Smooth muscle cell (in vitro differentiated cells): ENCODE data around the gene CAPG. TPM values are rescaled to one million over a fixed set of nuclear protein-coding genes. Genes with fewer than 3 reads are reported as not detected.

ENCODE experiments used
- DNase-seq: peaks from one replicate; lab custom pipeline; 2025; ENCODE audit not compliant: unreplicated experiment; lab: John Stamatoyannopoulos, UW
- H2AFZ ChIP-seq: fragments of 200-600 bp; sonication (generic); 2 replicates; pipeline ENCODE4 v1.6.0; 2016; ENCODE audit warnings: antibody characterized with exemption, low read depth, mild to moderate bottlenecking
- H3F3A ChIP-seq: fragments of 200-600 bp; sonication (generic); 2 replicates; pipeline ENCODE4 v1.6.0; 2017; ENCODE audit warnings: antibody characterized with exemption, low read depth
- H3K27ac ChIP-seq: fragments of 200-600 bp; sonication (generic); 2 replicates; pipeline ENCODE4 v1.5.1; 2016; ENCODE audit warnings: low read depth, mild to moderate bottlenecking
- H3K27me3 ChIP-seq: fragments of 200-600 bp; sonication (generic); 2 replicates; pipeline ENCODE4 v1.6.1; 2016; ENCODE audit warnings: low read depth, mild to moderate bottlenecking
- H3K36me3 ChIP-seq: fragments of 200-600 bp; sonication (generic); 2 replicates; pipeline ENCODE4 v1.5.1; 2016; ENCODE audit warnings: low read depth
- H3K4me1 ChIP-seq: fragments of 200-600 bp; sonication (generic); 2 replicates; pipeline ENCODE4 v1.5.1; 2016; ENCODE audit warnings: low read depth
- H3K4me2 ChIP-seq: fragments of 200-600 bp; sonication (generic); 2 replicates; pipeline ENCODE4 v1.6.0; 2016; ENCODE audit warnings: mild to moderate bottlenecking
- H3K4me3 ChIP-seq: fragments of 200-600 bp; sonication (generic); 2 replicates; pipeline ENCODE4 v1.5.1; 2016; ENCODE audit warnings: mild to moderate bottlenecking
- H3K79me2 ChIP-seq: fragments of 200-600 bp; sonication (generic); 2 replicates; pipeline ENCODE4 v1.6.0; 2016; ENCODE audit warnings: low read depth, mild to moderate bottlenecking
- H3K9ac ChIP-seq: fragments of 200-600 bp; sonication (generic); 2 replicates; pipeline ENCODE4 v1.6.0; 2016; ENCODE audit warnings: low read depth
- H3K9me3 ChIP-seq: fragments of 200-600 bp; sonication (generic); replicated peaks from 2 replicates; pipeline ENCODE4 v1.5.1; 2016; ENCODE audit warnings: low read depth
- H4K20me1 ChIP-seq: fragments of 200-600 bp; sonication (generic); 2 replicates; pipeline ENCODE4 v1.6.0; 2016; ENCODE audit warnings: low read depth
- whole genome bisulfite sequencing: methylation state at CpG from one replicate; pipeline ENCODE4 v1.1.7; 2016; ENCODE audit warnings: low lambda C conversion rate; 5-methylcytosine and 5-hydroxymethylcytosine counted together
- polyA plus RNA-seq: library from polyadenylated mRNA; unstranded; fragments of >200 nt; fragmentation: Nextera tagmentation; extraction: Ambion mirVana; gene quantifications from 2 replicates; pipeline ENCODE4 v1.2.1, GENCODE V29; 2016
- total RNA-seq: library from RNA; depleted of rRNA; stranded (reverse); fragments of >200 nt; gene quantifications from 2 replicates; pipeline ENCODE4 v1.2.3, GENCODE V29; 2014
- TF ChIP-seq, protein P1 (sequence below): fragments of 200-600 bp; sonication (generic); IDR thresholded peaks from 2 replicates; pipeline ENCODE4 v1.5.1; 2017; ENCODE audit warnings: borderline replicate concordance, mild to moderate bottlenecking, antibody characterized with exemption; ENCODE audit not compliant: insufficient read depth, poor library complexity, severe bottlenecking

CAPG gene
- total and polyA plus RNA-seq, 2 experiments from 2014 or later: 51.6 to 96.2 TPM

DNA sequence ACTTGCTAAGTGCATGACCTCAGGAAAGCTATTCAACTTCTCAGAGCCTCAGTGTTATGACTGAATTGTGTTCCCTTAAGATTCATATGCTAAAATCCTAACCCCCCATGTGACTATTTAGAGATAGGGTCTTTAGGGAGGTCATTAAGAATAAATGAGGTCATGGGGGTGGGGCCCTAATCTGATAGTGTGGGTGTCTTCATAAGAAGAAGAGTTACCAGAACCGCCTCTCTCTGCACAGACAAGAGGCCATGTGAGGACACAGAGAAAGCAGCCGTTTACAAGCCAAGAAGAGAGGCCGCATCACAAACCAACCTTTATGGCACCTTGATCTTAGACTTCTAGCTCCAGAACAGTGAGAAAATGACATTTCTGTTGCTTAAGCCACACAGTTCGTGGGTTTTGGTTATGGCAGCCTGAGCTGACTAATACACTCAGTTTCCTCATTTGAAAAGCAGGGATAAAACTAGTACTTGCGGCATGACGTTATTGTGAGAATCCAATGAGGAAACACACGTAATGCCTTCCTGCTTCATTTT, 18.2 kb upstream of the CAPG start:
- no peaks in the 10 kb centered on the region for H3K27me3 ChIP-seq
- no peaks in the 10 kb centered on the region for H4K20me1 ChIP-seq
- H3K79me2 ChIP-seq: no peaks in the 10 kb centered on the region
- no peak overlapping the region for H3K4me3 ChIP-seq
- no peak for DNase-seq
- TF ChIP-seq, protein P1, sequence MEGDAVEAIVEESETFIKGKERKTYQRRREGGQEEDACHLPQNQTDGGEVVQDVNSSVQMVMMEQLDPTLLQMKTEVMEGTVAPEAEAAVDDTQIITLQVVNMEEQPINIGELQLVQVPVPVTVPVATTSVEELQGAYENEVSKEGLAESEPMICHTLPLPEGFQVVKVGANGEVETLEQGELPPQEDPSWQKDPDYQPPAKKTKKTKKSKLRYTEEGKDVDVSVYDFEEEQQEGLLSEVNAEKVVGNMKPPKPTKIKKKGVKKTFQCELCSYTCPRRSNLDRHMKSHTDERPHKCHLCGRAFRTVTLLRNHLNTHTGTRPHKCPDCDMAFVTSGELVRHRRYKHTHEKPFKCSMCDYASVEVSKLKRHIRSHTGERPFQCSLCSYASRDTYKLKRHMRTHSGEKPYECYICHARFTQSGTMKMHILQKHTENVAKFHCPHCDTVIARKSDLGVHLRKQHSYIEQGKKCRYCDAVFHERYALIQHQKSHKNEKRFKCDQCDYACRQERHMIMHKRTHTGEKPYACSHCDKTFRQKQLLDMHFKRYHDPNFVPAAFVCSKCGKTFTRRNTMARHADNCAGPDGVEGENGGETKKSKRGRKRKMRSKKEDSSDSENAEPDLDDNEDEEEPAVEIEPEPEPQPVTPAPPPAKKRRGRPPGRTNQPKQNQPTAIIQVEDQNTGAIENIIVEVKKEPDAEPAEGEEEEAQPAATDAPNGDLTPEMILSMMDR: no peak
- H3K4me1 ChIP-seq: peaks cover 21% of the 10 kb centered on the region
- peak overlapping the region; percentile 38 for H2AFZ ChIP-seq
- H3K9me3 ChIP-seq: no peaks in the 10 kb centered on the region
- H3K9ac ChIP-seq: no peak overlapping the region
- no peaks in the 10 kb centered on the region for H3F3A ChIP-seq
- H3K4me2 ChIP-seq: no peak overlapping the region
- 67% methylated on average over 7 of the region's 7 CpGs for WGBS
- no peak overlapping the region for H3K27ac ChIP-seq
- no peaks in the 10 kb centered on the region for H3K36me3 ChIP-seq

DNA sequence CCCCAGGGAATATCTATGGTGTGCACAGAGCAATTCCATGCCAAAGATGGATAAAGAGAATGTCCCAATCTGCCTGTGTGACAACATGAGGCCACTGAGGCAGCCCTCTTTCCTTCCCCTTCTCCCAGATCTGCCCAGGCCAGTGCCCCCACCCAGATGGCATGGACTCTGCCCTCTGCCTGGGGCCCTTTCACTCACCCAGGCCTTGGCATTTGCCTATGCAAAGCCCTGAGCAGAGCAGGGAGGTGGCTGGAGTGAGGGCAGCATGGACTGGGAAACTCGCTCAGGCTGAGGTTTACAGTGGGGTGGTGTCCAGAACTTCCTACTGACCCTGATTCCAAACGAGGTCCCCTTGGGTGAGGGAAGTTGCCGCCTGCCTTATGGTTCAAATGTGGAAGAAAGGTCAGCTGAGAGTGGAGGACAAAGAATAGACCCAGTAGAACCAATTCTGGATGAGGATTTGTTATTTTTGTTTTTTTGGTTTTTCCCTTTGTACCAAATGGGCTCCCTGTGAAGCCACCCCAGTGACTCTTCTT, 17.2 kb upstream of the CAPG start:
- Histone ChIP-seq H3K4me1 (peaks cover 21% of the 10 kb centered on the region), H3F3A (no peaks in the 10 kb centered on the region), H3K4me2 (no peak overlapping the region), H3K9me3 (no peaks in the 10 kb centered on the region), H3K9ac (no peak overlapping the region), H3K4me3 (no peak overlapping the region), H3K36me3 (no peaks in the 10 kb centered on the region), H2AFZ (no peak overlapping the region), H3K27me3 (no peaks in the 10 kb centered on the region), H3K79me2 (no peaks in the 10 kb centered on the region), H3K27ac (no peak overlapping the region), H4K20me1 (no peaks in the 10 kb centered on the region)
- TF ChIP-seq, protein P1: no peak
- WGBS: 93% methylated on average over 3 of the region's 3 CpGs
- DNase-seq: no peak

DNA sequence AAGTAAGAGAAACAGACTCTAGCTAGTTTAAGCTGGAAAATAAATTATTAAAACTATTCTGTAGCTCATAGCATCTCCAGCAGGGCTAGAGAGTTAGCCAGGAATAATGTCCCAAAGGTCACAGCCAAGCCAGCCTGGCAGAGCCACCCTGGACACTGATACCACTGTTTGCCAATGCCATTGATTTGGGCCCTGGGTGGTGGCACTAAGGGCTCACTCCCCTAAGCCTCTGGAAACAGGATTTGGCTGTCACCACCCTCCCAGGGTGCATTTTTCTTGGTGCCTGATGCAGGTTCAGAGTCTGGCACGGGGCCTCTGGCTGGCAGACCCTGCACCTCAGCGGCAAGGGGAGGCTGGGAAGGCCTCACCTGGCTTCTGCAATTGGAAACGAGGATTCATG, 15.4 kb upstream of the CAPG start:
- TF ChIP-seq, protein P1: no peak
- H3K4me2 ChIP-seq: no peak overlapping the region
- H3K27me3 ChIP-seq: no peaks in the 10 kb centered on the region
- H4K20me1 ChIP-seq: no peaks in the 10 kb centered on the region
- H3K36me3 ChIP-seq: no peaks in the 10 kb centered on the region
- H3K9me3 ChIP-seq: no peaks in the 10 kb centered on the region
- 92% methylated on average over 3 of the region's 3 CpGs for WGBS
- H3K4me3 ChIP-seq: no peak overlapping the region
- H3K9ac ChIP-seq: no peak overlapping the region
- no peaks in the 10 kb centered on the region for H3F3A ChIP-seq
- DNase-seq: no peak
- H2AFZ ChIP-seq: no peak overlapping the region
- H3K79me2 ChIP-seq: no peaks in the 10 kb centered on the region
- H3K4me1 ChIP-seq: peaks cover 11% of the 10 kb centered on the region
- no peak overlapping the region for H3K27ac ChIP-seq

GRCh38 chr2:85423525-85423924, 13.4 kb upstream of the CAPG start:
- H3K4me3 ChIP-seq: no peak overlapping the region
- no peak overlapping the region for H3K4me2 ChIP-seq
- peaks cover 10% of the 10 kb centered on the region for H3K4me1 ChIP-seq
- no peak overlapping the region for H2AFZ ChIP-seq
- no peaks in the 10 kb centered on the region for H3K36me3 ChIP-seq
- TF ChIP-seq, protein P1: no peak
- WGBS: 80% methylated on average over 5 of the region's 5 CpGs
- no peak overlapping the region for H3K27ac ChIP-seq
- H4K20me1 ChIP-seq: no peaks in the 10 kb centered on the region
- no peaks in the 10 kb centered on the region for H3K79me2 ChIP-seq
- no peak for DNase-seq
- H3F3A ChIP-seq: peaks cover 3% of the 10 kb centered on the region
- H3K9me3 ChIP-seq: no peaks in the 10 kb centered on the region
- no peak overlapping the region for H3K9ac ChIP-seq
- H3K27me3 ChIP-seq: no peaks in the 10 kb centered on the region
